Measurements from ENCODE around the gene MAPK10. TPM values are rescaled to one million over a fixed set of nuclear protein-coding genes. Genes with fewer than 3 reads are reported as not detected.

Gene MAPK10
- total RNA-seq, 1 experiment from 2014 or later, result 423 TPM

DNA sequence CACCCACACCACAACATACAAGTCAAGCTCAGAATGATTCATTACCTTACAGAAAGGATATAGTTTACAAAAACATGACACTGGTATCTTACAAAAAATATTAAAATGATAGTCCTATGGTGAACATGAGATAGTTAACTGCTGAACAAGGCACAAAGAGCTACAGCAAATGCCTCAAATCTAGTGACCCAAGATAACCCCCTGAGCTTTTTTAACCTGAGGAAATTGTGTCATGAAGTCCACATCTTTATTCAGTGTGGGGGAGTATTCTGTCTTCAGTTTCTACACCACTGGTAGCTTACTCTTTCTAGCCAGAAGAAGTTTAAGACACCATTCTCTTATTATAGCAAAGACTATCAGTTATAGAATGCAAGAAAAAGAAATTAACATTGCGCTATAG is 218.7 kb downstream of the MAPK10 start:
- no peaks in the 10 kb centered on the region for H3K4me1 ChIP-seq (ENCODE audit: low read length)
- peaks cover 9% of the 10 kb centered on the region; the same call in 1 of the 2 replicates for H3K36me3 ChIP-seq (ENCODE audit: insufficient read depth, low read length)
- DNase-seq, result no peak
- no peak overlapping the region for H3K4me2 ChIP-seq (ENCODE audit: low read depth, low read length, poor library complexity, severe bottlenecking)
- no peaks in the 10 kb centered on the region for H3K9me3 ChIP-seq (ENCODE audit: low read length)
- H2AFZ ChIP-seq (ENCODE audit: low read length), result no peak overlapping the region
- H3K4me3 ChIP-seq (ENCODE audit: low read length), result no peak overlapping the region
- H4K20me1 ChIP-seq (ENCODE audit: insufficient read depth, low read depth, low read length), result no peaks in the 10 kb centered on the region
- no peaks in the 10 kb centered on the region for H3K9me2 ChIP-seq (replicated peaks; ENCODE audit: insufficient read depth, low read length)
- H3K9ac ChIP-seq (ENCODE audit: low read length), result no peak overlapping the region
- no peak overlapping the region for H3K27ac ChIP-seq (ENCODE audit: low read length)
- peaks cover 38% of the 10 kb centered on the region for H3K79me2 ChIP-seq (ENCODE audit: low read length)
- no peaks in the 10 kb centered on the region for H3K27me3 ChIP-seq (ENCODE audit: low read length)

DNA sequence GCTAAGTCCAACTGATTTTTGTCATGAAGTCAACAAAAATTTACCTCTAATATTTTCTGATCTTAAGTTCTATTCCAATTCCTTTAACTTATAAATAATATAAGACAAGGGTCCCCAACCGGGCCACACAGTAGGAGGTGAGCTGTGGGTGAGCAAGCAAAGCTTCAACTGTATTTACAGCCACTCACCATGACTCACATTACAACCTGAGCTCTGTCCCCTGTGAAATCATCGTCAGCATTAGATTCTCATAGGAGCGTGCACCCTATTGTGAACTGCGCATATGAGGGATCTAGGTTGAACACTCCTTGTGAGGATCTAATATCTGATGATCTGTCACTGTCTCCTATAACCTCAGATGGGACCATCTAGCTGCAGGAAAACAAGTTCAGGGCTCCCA is 227.4 kb downstream of the MAPK10 start:
- no peaks in the 10 kb centered on the region for H3K9me2 ChIP-seq (replicated peaks; ENCODE audit: insufficient read depth, low read length)
- no peak overlapping the region for H2AFZ ChIP-seq (ENCODE audit: low read length)
- DNase-seq, result no peak
- no peaks in the 10 kb centered on the region for H3K27me3 ChIP-seq (ENCODE audit: low read length)
- no peak overlapping the region for H3K4me3 ChIP-seq (ENCODE audit: low read length)
- peaks cover 55% of the 10 kb centered on the region for H3K79me2 ChIP-seq (ENCODE audit: low read length)
- H3K27ac ChIP-seq (ENCODE audit: low read length), result no peak overlapping the region
- H3K4me2 ChIP-seq (ENCODE audit: low read depth, low read length, poor library complexity, severe bottlenecking), result no peak overlapping the region
- H4K20me1 ChIP-seq (ENCODE audit: insufficient read depth, low read depth, low read length), result no peaks in the 10 kb centered on the region
- no peak overlapping the region for H3K9ac ChIP-seq (ENCODE audit: low read length)
- H3K36me3 ChIP-seq (ENCODE audit: insufficient read depth, low read length), result peaks cover 3% of the 10 kb centered on the region; the same call in 1 of the 2 replicates
- no peaks in the 10 kb centered on the region for H3K9me3 ChIP-seq (ENCODE audit: low read length)
- peaks cover 26% of the 10 kb centered on the region for H3K4me1 ChIP-seq (ENCODE audit: low read length)

DNA sequence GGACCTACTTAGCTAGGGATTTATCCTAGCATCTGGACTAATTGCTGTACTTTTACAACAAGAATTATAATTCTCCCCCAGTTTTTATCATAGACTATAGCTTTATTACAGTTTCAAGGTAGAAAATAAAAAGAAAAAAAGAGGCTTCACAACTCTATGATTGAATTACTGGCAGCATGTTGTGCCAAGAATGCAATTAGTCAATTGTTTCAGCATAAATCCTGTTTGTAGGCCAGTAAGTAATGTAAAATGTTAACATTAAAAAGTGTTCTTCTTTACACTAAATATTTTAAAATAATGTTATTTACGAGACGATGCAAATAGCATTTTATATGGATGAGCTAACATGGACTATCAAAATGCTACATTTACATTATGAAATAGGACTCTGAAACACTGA is 228.4 kb downstream of the MAPK10 start:
- peaks cover 62% of the 10 kb centered on the region for H3K79me2 ChIP-seq (ENCODE audit: low read length)
- H3K27me3 ChIP-seq (ENCODE audit: low read length), result no peaks in the 10 kb centered on the region
- H3K9me3 ChIP-seq (ENCODE audit: low read length), result no peaks in the 10 kb centered on the region
- peak overlapping the region; percentile 7 for H3K4me2 ChIP-seq (ENCODE audit: low read depth, low read length, poor library complexity, severe bottlenecking)
- no peak overlapping the region for H3K9ac ChIP-seq (ENCODE audit: low read length)
- H4K20me1 ChIP-seq (ENCODE audit: insufficient read depth, low read depth, low read length), result no peaks in the 10 kb centered on the region
- H3K4me1 ChIP-seq (ENCODE audit: low read length), result peaks cover 26% of the 10 kb centered on the region
- DNase-seq, result no peak
- no peaks in the 10 kb centered on the region for H3K9me2 ChIP-seq (replicated peaks; ENCODE audit: insufficient read depth, low read length)
- no peak overlapping the region for H2AFZ ChIP-seq (ENCODE audit: low read length)
- no peak overlapping the region for H3K4me3 ChIP-seq (ENCODE audit: low read length)
- H3K27ac ChIP-seq (ENCODE audit: low read length), result no peak overlapping the region
- peaks cover 3% of the 10 kb centered on the region; the same call in 1 of the 2 replicates for H3K36me3 ChIP-seq (ENCODE audit: insufficient read depth, low read length)

DNA sequence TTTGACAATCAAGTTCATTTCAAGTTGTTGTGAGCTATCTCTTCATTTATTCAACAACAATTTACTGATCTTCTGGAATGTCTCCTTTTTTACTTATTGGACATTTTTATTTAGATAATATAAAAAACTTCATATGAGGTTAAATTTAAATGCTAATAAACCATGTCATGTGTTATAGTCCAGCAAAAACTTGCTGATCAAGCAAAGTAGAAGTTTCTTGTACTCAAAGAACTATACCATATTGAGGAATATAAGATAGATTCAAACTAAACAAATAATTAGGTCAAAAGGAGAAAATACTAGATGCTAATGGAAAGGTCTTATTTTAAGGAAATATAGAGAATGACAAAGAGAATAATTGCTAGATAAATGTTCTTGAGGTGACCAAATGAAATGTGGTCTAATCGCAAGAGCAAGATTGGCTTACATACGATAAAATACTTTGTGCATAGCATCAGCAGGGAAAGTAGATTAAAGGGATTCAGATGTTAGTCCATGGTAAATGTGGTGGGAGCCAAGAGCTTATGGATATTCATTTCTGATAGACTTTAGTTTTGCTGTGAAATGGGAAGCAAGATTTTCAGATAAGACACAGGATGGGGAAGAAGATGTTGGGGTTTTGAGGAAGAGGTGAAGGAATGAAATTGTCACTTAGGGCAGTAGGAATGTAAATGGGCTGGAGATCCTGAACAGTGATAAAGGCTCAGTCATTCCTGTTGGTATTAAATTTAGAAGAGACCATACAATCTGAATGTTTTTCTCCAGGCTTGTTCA is 229.5 kb downstream of the MAPK10 start:
- Histone ChIP-seq H3K4me2 (ENCODE audit: low read depth, low read length, poor library complexity, severe bottlenecking) (no peak overlapping the region), H3K9me3 (ENCODE audit: low read length) (no peaks in the 10 kb centered on the region), H3K27ac (ENCODE audit: low read length) (no peak overlapping the region), H3K4me1 (ENCODE audit: low read length) (peaks cover 26% of the 10 kb centered on the region), H4K20me1 (ENCODE audit: insufficient read depth, low read depth, low read length) (no peaks in the 10 kb centered on the region), H3K79me2 (ENCODE audit: low read length) (peaks cover 71% of the 10 kb centered on the region), H2AFZ (ENCODE audit: low read length) (no peak overlapping the region), H3K36me3 (ENCODE audit: insufficient read depth, low read length) (peaks cover 3% of the 10 kb centered on the region; the same call in 1 of the 2 replicates), H3K9ac (ENCODE audit: low read length) (no peak overlapping the region), H3K9me2 (replicated peaks; ENCODE audit: insufficient read depth, low read length) (no peaks in the 10 kb centered on the region), H3K27me3 (ENCODE audit: low read length) (no peaks in the 10 kb centered on the region), H3K4me3 (ENCODE audit: low read length) (no peak overlapping the region)
- DNase-seq, result no peak

DNA sequence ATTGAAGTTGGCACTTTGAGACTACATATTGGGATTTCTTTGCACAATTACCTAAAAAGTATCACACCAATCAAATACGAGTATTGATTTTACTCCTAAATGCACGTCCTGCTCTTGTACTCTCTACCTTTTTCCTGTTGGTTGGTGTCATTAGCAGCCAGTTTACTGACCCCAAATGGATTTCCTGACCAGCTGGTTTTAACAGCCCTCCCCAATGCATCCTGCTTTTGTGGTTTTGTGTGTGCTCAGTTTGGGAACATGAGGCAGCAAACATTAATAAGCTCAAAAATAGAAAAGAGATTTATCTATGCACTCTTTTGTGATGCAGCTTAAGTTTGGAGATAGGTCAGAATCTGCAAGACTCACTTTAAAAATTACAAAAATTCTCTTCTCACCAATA is 230.3 kb downstream of the MAPK10 start:
- no peak overlapping the region for H2AFZ ChIP-seq (ENCODE audit: low read length)
- H3K4me1 ChIP-seq (ENCODE audit: low read length), result peaks cover 26% of the 10 kb centered on the region
- DNase-seq, result no peak
- H4K20me1 ChIP-seq (ENCODE audit: insufficient read depth, low read depth, low read length), result no peaks in the 10 kb centered on the region
- no peak overlapping the region for H3K27ac ChIP-seq (ENCODE audit: low read length)
- H3K9ac ChIP-seq (ENCODE audit: low read length), result no peak overlapping the region
- H3K79me2 ChIP-seq (ENCODE audit: low read length), result peaks cover 70% of the 10 kb centered on the region
- no peaks in the 10 kb centered on the region for H3K9me2 ChIP-seq (replicated peaks; ENCODE audit: insufficient read depth, low read length)
- no peak overlapping the region for H3K4me2 ChIP-seq (ENCODE audit: low read depth, low read length, poor library complexity, severe bottlenecking)
- peaks cover 3% of the 10 kb centered on the region; the same call in 1 of the 2 replicates for H3K36me3 ChIP-seq (ENCODE audit: insufficient read depth, low read length)
- H3K27me3 ChIP-seq (ENCODE audit: low read length), result no peaks in the 10 kb centered on the region
- no peaks in the 10 kb centered on the region for H3K9me3 ChIP-seq (ENCODE audit: low read length)
- H3K4me3 ChIP-seq (ENCODE audit: low read length), result no peak overlapping the region

DNA sequence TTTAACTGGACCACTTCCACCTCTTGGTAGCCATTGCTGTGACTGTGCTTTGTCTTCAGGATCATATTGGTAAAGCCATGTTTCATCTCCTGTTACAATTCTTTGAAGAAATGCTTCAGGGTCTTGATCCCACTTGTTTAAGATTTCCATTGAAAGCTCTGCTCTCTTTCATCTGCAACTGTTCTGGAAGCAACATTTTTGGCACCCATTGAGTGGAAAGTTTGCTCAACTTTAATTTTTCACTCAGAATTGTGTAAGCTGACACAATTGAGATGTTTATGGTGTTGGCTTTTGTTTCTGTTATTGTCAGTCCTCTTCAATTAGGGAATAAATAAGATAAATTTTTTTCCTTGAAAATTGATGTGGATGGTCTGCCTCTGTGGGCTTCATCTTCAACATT is 237.4 kb downstream of the MAPK10 start:
- H3K36me3 ChIP-seq (ENCODE audit: insufficient read depth, low read length), result no peaks in the 10 kb centered on the region
- no peak overlapping the region for H3K4me2 ChIP-seq (ENCODE audit: low read depth, low read length, poor library complexity, severe bottlenecking)
- H3K27ac ChIP-seq (ENCODE audit: low read length), result no peak overlapping the region
- no peak for DNase-seq
- no peaks in the 10 kb centered on the region for H4K20me1 ChIP-seq (ENCODE audit: insufficient read depth, low read depth, low read length)
- H3K9me3 ChIP-seq (ENCODE audit: low read length), result no peaks in the 10 kb centered on the region
- H3K9ac ChIP-seq (ENCODE audit: low read length), result no peak overlapping the region
- no peaks in the 10 kb centered on the region for H3K9me2 ChIP-seq (replicated peaks; ENCODE audit: insufficient read depth, low read length)
- no peak overlapping the region for H2AFZ ChIP-seq (ENCODE audit: low read length)
- no peaks in the 10 kb centered on the region for H3K27me3 ChIP-seq (ENCODE audit: low read length)
- peaks cover 29% of the 10 kb centered on the region for H3K79me2 ChIP-seq (ENCODE audit: low read length)
- H3K4me1 ChIP-seq (ENCODE audit: low read length), result no peaks in the 10 kb centered on the region
- no peak overlapping the region for H3K4me3 ChIP-seq (ENCODE audit: low read length)

DNA sequence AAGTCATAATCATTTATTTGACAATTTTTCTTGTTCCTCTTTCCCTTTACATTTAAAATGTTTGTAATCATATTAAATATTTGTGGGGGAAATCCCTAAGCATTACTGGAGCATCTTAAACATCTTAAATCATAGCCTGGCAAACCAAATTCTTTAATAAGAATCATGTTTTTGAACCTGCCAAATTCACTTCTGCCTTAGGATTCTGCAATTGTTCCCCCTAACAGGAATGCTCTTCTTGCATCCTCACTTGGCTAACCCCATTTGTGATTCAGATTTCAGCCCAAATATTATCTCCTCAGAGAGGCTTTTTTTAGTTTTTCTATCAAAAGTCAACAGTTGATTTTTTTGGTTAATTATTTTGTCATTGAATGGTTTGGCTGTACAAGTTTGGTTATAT is 241.1 kb downstream of the MAPK10 start:
- H3K4me2 ChIP-seq (ENCODE audit: low read depth, low read length, poor library complexity, severe bottlenecking), result no peak overlapping the region
- no peak for DNase-seq
- no peaks in the 10 kb centered on the region for H4K20me1 ChIP-seq (ENCODE audit: insufficient read depth, low read depth, low read length)
- H2AFZ ChIP-seq (ENCODE audit: low read length), result no peak overlapping the region
- peaks cover 13% of the 10 kb centered on the region for H3K79me2 ChIP-seq (ENCODE audit: low read length)
- H3K4me1 ChIP-seq (ENCODE audit: low read length), result no peaks in the 10 kb centered on the region
- no peak overlapping the region for H3K27ac ChIP-seq (ENCODE audit: low read length)
- no peaks in the 10 kb centered on the region for H3K9me2 ChIP-seq (replicated peaks; ENCODE audit: insufficient read depth, low read length)
- no peaks in the 10 kb centered on the region for H3K36me3 ChIP-seq (ENCODE audit: insufficient read depth, low read length)
- no peaks in the 10 kb centered on the region for H3K27me3 ChIP-seq (ENCODE audit: low read length)
- H3K4me3 ChIP-seq (ENCODE audit: low read length), result no peak overlapping the region
- no peaks in the 10 kb centered on the region for H3K9me3 ChIP-seq (ENCODE audit: low read length)
- no peak overlapping the region for H3K9ac ChIP-seq (ENCODE audit: low read length)

DNA sequence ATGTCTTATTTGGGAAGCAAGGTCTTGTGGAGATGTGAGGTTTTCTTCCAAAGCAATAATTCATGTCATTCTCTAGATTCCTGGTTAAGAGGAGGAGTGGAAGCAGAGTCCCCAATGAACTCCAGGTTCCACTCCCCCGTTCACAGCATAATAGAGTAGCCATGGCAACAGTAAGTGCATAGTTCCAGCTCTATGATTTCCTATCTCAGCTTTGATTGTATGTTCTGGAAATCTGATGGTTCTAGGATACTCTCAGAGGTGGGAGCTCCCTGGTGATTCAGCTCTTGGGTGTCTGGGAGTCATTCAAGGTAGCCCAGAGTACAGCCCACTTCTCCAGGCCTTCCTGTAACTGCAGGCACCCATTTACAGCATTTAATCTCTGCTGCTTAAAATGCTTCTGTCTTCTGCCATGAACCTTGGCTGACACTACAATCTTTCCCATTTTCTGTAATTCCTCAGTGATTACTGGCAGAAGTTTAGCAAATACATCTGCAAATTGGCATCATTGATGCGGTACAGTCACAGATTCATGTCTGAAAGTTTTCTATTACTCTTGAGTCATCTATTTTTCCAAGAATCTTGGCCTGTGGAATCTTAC is 242.0 kb downstream of the MAPK10 start:
- Histone ChIP-seq H3K27ac (ENCODE audit: low read length) (no peak overlapping the region), H3K9ac (ENCODE audit: low read length) (no peak overlapping the region), H4K20me1 (ENCODE audit: insufficient read depth, low read depth, low read length) (no peaks in the 10 kb centered on the region), H3K4me3 (ENCODE audit: low read length) (no peak overlapping the region), H3K9me2 (replicated peaks; ENCODE audit: insufficient read depth, low read length) (no peaks in the 10 kb centered on the region), H3K9me3 (ENCODE audit: low read length) (no peaks in the 10 kb centered on the region), H3K4me2 (ENCODE audit: low read depth, low read length, poor library complexity, severe bottlenecking) (no peak overlapping the region), H3K36me3 (ENCODE audit: insufficient read depth, low read length) (no peaks in the 10 kb centered on the region), H3K4me1 (ENCODE audit: low read length) (no peaks in the 10 kb centered on the region), H2AFZ (ENCODE audit: low read length) (no peak overlapping the region), H3K27me3 (ENCODE audit: low read length) (no peaks in the 10 kb centered on the region), H3K79me2 (ENCODE audit: low read length) (peaks cover 10% of the 10 kb centered on the region)
- DNase-seq, result no peak
